NCI-H1417 (cell line): ENCODE measurements around the gene SUMO3.

Experiments used
- DNase-seq, 3 experiments: peaks; one replicate each; lab custom pipeline; 2025; lab: John Stamatoyannopoulos, UW

The SUMO3 gene

DNA sequence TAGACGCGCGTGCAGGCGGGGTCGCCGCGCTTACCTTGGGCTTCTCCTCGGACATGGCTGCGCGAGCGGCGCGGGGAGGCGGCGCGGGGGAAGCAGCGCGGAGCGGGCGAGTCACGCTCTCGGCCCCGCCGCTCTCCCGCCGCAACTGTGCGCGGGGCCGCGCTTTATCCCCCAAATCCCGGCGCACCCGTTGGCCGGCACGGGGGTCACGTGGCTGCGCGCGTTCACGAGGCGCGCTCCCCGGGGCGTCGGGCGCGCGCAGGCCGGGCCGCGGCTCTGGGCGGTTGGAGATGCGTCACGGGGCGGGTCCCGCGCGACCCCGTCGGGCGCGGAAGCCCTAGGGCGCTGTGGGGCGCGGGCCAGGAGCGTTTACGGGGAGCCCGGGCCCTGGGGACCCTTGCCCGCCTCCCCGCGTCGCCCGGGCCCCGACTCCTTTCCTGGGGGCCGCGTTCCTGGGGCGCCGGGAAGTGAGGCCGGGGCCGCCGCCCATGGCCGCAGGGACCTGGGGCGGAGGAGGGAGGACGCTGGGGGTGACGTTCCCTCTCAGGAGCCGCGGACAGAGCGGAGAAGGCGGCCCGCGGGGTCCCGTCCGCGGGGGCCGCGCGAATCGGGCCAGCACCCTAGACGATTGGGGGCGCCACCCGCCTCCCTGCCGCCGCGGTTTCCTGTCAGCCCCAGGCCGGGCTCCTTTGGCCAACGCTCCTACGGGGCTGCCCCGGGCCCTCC is at the start of gene SUMO3:
Gene SUMO3 (minus strand): TSS at position 149 of the 726 bp plus-strand sequence. CDS start 94 bp downstream, at position 55.
- peak; percentile 87 to 88 (median 87) for DNase-seq

DNA sequence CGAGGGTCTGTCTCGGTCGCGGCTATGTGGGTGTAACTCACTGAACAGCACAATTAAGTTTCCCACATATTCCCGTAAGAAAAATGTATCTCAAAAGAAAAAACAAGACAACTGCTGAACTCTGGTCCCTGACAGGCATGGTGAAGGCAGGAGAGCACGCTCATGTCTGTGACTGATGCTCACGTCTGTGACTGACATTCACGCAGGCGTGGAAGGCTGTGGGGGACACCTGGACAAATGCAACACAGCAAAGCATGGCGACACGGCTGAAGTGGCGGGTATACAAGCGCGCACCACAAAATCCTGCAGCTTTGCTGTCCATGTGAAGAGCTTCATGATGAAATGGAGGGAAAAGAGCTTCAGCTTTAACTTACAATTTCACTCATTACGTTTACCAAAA is 49.6 kb upstream of the SUMO3 start:
- no peak for DNase-seq

GRCh38 chr21:44866780-44867179 is 48.9 kb upstream of the SUMO3 start:
- peak in 1 of 3 experiments; percentile 39 for DNase-seq

DNA sequence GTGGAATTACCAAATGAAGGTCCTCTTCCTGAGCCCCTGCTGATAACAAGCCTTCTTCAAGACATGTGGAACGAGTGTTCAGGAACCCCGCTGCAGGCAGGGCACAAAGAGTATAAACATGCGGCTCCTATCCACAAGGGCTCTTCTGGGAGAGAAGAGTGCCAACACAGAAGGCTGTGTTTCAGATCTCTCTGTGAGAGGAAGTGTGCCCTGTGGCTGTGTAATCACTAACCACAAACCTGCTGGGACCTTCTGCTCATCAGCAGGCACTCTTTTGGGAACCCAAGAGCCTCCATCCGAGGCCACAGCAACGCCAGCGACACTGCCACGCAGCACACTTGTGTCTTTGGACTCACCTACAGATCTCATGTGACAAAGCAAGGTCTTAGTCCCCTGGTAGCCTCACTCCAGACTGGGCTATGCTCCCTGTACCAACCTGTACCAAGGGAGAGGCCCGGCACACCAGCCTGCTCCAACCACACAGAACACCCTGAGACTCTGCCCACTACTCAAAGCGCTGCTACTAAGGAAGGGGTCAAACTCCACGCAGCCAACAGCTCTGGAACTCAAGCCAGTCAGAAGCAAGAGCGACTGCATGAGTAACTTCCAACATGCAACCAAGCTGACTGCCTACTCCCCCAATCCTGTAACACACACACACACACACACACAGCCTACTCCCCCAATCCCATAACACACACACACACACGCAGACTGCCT is 47.9 kb upstream of the SUMO3 start:
- DNase-seq: no peak

DNA sequence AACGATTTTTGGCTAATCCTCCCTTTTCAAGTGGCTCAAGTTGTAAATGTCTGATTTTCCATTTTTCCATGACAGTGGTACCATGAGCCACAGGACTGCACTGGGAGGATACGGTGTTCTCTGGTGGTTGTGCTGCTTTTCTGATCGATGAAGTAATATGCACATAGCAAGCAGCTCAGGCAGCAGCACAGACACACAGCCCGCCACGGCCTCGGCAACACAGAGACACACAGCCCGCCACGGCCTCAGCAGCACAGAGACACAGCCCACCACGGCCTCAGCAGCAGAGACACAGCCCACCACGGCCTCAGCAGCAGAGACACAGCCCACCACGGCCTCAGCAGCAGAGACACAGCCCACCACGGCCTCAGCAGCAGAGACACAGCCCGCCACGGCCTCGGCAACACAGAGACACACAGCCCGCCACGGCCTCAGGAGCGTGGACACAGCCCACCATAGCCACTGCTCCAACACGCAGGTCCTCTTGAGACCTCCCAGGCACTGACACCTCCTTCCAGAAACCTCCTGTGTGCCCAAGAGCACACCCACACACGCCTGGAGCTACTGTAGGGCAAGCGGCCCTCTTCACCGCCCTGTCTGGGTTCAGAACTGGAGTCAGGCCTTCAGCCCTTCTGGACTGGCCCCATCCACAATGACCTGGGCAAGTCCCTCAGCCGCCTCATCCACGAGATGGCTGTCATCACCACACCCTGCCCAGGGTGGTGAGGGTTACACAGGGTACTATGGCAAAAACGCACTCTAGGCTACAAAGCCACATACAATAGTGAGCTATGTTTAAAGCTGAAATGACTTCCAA is 45.2 kb upstream of the SUMO3 start:
- no peak for DNase-seq

- DNase-seq: no peak
Measured at GRCh38 chr21:44858791-44859190, 40.9 kb upstream of the SUMO3 start.

GRCh38 chr21:44858291-44858690 is 40.4 kb upstream of the SUMO3 start:
- no peak for DNase-seq

GRCh38 chr21:44857127-44857892 is 39.4 kb upstream of the SUMO3 start:
- DNase-seq: no peak

GRCh38 chr21:44856131-44856530 is 38.3 kb upstream of the SUMO3 start:
- no peak for DNase-seq

DNA sequence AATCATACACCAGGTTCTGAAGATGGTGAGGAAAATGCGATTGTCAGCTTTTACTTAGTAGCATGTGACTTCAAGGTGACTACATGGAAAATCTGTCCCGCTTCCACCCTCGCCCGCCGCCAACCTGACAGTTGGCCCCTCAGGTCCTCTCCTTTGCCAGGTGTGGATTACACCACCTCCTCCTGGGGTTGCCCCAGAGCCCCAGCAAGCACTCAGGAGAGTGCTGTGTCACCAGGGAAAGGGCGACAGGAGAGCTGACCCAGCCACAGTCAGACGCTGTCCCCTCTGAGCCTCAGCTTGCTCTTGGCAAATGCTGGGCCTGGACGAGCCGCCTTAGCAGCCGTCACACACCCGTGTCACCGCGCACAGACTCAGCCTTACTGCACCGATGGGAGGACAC is 37.7 kb upstream of the SUMO3 start:
- DNase-seq: no peak

- no peak for DNase-seq
Measured at GRCh38 chr21:44854664-44855446, 37.0 kb upstream of the SUMO3 start.

GRCh38 chr21:44854391-44854663 is 36.5 kb upstream of the SUMO3 start:
- no peak for DNase-seq

DNA sequence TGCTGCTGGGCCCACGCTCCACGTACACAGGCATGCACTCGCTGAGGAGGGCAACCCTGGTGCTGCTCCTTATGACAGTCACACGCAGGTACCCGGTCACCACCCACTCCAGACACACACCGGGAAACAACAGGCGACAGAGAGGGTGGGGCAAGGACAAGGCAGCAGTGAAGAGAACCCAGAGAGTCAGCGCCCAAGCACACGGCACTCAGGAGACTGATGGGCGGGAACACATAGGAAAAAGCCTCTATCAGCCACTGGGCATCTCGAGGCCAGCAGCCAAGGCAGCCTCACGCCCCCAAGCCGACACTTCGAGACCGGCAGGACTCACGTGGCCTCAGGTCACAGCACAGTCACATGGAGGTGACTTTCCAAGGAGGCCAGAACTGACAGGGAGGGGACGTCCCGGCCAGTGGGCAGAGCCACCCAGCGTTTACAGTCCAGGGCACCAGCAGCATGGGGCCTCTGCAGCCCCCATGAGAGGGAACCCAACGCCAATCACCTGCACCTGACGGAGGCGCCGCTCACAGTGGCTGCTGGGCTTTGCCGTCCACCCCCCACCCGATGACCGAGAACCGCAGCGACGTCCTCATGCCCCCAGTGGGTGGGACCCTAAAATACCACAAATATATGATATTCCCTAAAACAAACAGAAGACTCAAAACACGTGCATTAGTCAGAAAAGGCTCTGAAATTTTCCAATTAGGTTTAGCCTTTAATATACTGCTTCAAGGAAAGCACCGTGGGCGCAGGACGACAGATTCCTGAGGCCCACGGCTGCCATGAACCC is 35.9 kb upstream of the SUMO3 start:
- no peak for DNase-seq

GRCh38 chr21:44850905-44851657 is 33.2 kb upstream of the SUMO3 start:
- DNase-seq: no peak

- DNase-seq: no peak
Measured at GRCh38 chr21:44850208-44850800, 32.4 kb upstream of the SUMO3 start.

GRCh38 chr21:44849616-44850130 is 31.8 kb upstream of the SUMO3 start:
- DNase-seq: no peak

GRCh38 chr21:44848821-44849521 is 31.1 kb upstream of the SUMO3 start:
- no peak for DNase-seq

DNA sequence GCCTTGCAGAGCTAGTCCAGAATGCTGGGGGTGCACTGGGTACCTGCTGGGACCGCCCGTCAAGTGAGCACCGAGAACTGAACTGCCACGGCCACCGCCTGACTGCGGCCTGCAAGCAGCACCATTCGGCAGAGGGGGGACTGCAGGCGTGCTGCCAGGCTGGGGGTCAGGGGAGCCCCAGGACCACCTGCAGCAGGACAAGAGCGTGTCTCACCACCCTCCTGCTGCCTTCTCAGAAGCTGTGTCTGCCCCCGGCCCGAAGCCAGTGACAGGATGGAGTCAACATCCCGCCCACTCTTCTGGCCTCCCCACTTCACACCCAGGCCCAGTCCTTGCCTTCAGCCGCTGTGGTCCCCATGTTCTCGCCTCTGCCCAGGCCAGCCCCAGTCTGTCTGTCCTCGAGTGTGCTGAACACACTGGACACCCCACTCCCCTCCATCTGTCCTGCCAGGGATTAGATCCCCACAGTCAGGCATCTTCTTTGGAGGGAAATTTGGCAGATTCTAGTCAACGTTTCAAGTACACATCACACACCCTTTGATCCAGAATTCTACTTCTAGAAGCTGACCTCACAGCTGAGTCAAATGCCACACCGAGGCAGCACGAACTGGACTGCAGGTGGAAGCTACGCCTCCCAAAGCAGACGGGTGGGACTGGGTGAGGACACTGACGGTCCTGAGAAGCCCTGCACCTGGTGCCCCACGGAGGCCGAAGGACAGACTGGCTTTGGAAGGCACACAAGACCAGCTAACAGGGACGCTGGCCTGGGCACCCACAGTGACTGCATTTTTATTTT is 29.6 kb upstream of the SUMO3 start:
- DNase-seq: no peak
